IMR-90 (cell line): ENCODE data around the gene MICAL2. TPM values are rescaled to one million over a fixed set of nuclear protein-coding genes. Genes with fewer than 3 reads are reported as not detected.
A peak's percentile ranks its signal among the peaks of the same experiment; 100 is the strongest.

ENCODE experiments used
- ATAC-seq: fragments of 200-7000 bp; cut with Tn5 transposase; 2 replicates; pipeline ENCODE4 v1.9.1; 2020; ENCODE audit warnings: low read depth, mild to moderate bottlenecking, moderate library complexity
- BruUV-seq: library from RNA; stranded (reverse); fragments of 400-500 nt; replicated peaks from 2 replicates; lab custom pipeline; 2021; lab: Mats Ljungman, UMichigan
- CTCF ChIA-PET: fragments of 300-600 bp; formaldehyde crosslinking; extraction: SDS; loops from one replicate; lab custom pipeline; 2021; ENCODE audit warnings: antibody characterized with exemption; lab: Yijun Ruan, JAX
- POLR2A ChIA-PET: fragments of 300-600 bp; sonication (Branson Sonifier 250); formaldehyde crosslinking; loops from one replicate; lab custom pipeline; 2022; ENCODE audit warnings: antibody characterized with exemption; ENCODE audit not compliant: unreplicated experiment; lab: Charles Lee
- DNase-seq: peaks from one replicate; pipeline ENCODE4 v3.0.0; 2013
- H2AFZ ChIP-seq: replicated peaks from 2 replicates; pipeline ENCODE3; 2013; ENCODE audit warnings: low read length, mild to moderate bottlenecking; ENCODE audit not compliant: poor library complexity
- H2AK5ac ChIP-seq: 2 replicates; pipeline ENCODE4 v1.6.1; 2013; ENCODE audit warnings: low read depth, low read length, inconsistent platforms
- H2AK9ac ChIP-seq: replicated peaks from 2 replicates; pipeline ENCODE3; 2013; ENCODE audit warnings: mild to moderate bottlenecking, low read depth, low read length, moderate library complexity; ENCODE audit not compliant: poor library complexity
- H2BK120ac ChIP-seq: 2 replicates; pipeline ENCODE4 v1.6.1; 2013; ENCODE audit warnings: low read depth, low read length, inconsistent platforms
- H2BK15ac ChIP-seq: 3 replicates; pipeline ENCODE4 v1.6.1; 2013; ENCODE audit warnings: low read depth, low read length, inconsistent platforms
- H2BK20ac ChIP-seq: 2 replicates; pipeline ENCODE4 v1.6.1; 2013; ENCODE audit warnings: low read depth, mild to moderate bottlenecking, inconsistent platforms, low read length, moderate library complexity
- H2BK5ac ChIP-seq: 2 replicates; pipeline ENCODE4 v1.6.1; 2013; ENCODE audit warnings: mild to moderate bottlenecking, low read depth, low read length, inconsistent platforms; ENCODE audit not compliant: poor library complexity, severe bottlenecking
- H3K14ac ChIP-seq: replicated peaks from 2 replicates; pipeline ENCODE4 v1.6.1; 2013; ENCODE audit warnings: low read depth, low read length, inconsistent platforms
- H3K18ac ChIP-seq: 2 replicates; pipeline ENCODE4 v1.6.1; 2013; ENCODE audit warnings: low read depth, low read length, control low read depth
- H3K23ac ChIP-seq: 2 replicates; pipeline ENCODE4 v1.6.1; 2013; ENCODE audit warnings: low read depth, low read length, inconsistent platforms
- H3K27ac ChIP-seq: 2 replicates; pipeline ENCODE4 v1.5.1; 2013; ENCODE audit warnings: mild to moderate bottlenecking, control low read depth, low read length; ENCODE audit not compliant: insufficient read depth
- H3K27me3 ChIP-seq: 2 replicates; pipeline ENCODE4 v1.6.1; 2013; ENCODE audit warnings: low read length; ENCODE audit not compliant: control insufficient read depth, insufficient read depth
- H3K36me3 ChIP-seq: 2 replicates; pipeline ENCODE4 v1.6.1; 2013; ENCODE audit warnings: low read length, mixed read lengths; ENCODE audit not compliant: control insufficient read depth, insufficient read depth
- H3K4ac ChIP-seq: 2 replicates; pipeline ENCODE4 v1.6.1; 2013; ENCODE audit warnings: low read depth, low read length, inconsistent platforms
- H3K4me1 ChIP-seq: 2 replicates; pipeline ENCODE4 v1.6.1; 2013; ENCODE audit warnings: low read length, mixed read lengths; ENCODE audit not compliant: control insufficient read depth, insufficient read depth
- H3K4me2 ChIP-seq: 2 replicates; pipeline ENCODE4 v1.6.1; 2013; ENCODE audit warnings: low read depth, mild to moderate bottlenecking, control low read depth, low read length, moderate library complexity
- H3K4me3 ChIP-seq: 2 replicates; pipeline ENCODE4 v1.5.1; 2013; ENCODE audit warnings: low read depth, mild to moderate bottlenecking, control low read depth, low read length, moderate library complexity; ENCODE audit not compliant: insufficient read depth
- H3K56ac ChIP-seq: 2 replicates; pipeline ENCODE4 v1.6.1; 2013; ENCODE audit warnings: low read length, inconsistent platforms; ENCODE audit not compliant: insufficient read depth; ENCODE audit errors: extremely low read depth
- H3K79me1 ChIP-seq, 2 experiments: 2 replicates each; pipeline ENCODE4 v1.6.1; 2013; ENCODE audit warnings: low read length in 2 of 2, inconsistent platforms in 1 of 2, low read depth in 1 of 2
- H3K9ac ChIP-seq: 2 replicates; pipeline ENCODE4 v1.6.1; 2013; ENCODE audit warnings: low read depth, low read length, control low read depth
- H3K9me1 ChIP-seq: 2 replicates; pipeline ENCODE4 v1.6.1; 2013; ENCODE audit warnings: low read length, inconsistent platforms; ENCODE audit not compliant: insufficient read depth
- H3K9me3 ChIP-seq: 2 replicates; pipeline ENCODE4 v1.6.1; 2013; ENCODE audit warnings: low read length; ENCODE audit not compliant: control insufficient read depth, insufficient read depth
- H4K20me1 ChIP-seq: 2 replicates; pipeline ENCODE4 v1.6.1; 2013; ENCODE audit warnings: low read length, inconsistent platforms; ENCODE audit not compliant: insufficient read depth
- H4K5ac ChIP-seq: 2 replicates; pipeline ENCODE4 v1.6.1; 2013; ENCODE audit warnings: mild to moderate bottlenecking, low read depth, low read length, control low read depth
- H4K8ac ChIP-seq, 2 experiments: 2 replicates each; pipeline ENCODE4 v1.6.1; 2013; ENCODE audit warnings: low read depth in 2 of 2, low read length in 2 of 2, control low read depth in 1 of 2, inconsistent platforms in 1 of 2
- H4K91ac ChIP-seq: 2 replicates; pipeline ENCODE4 v1.6.1; 2013; ENCODE audit warnings: low read depth, low read length, inconsistent platforms; ENCODE audit not compliant: insufficient read depth
- BHLHE40 ChIP-seq: fragments of 150-350 bp; IDR thresholded peaks from 2 replicates; pipeline ENCODE4 v1.6.1; 2016; ENCODE audit warnings: mild to moderate bottlenecking, low read depth, low read length
- CHD1 ChIP-seq: IDR thresholded peaks from 2 replicates; pipeline ENCODE4 v1.6.1; 2012; ENCODE audit warnings: low read depth, low read length, improper control_type of control experiment
- CTCF ChIP-seq: conservative IDR thresholded peaks from 2 replicates; pipeline ENCODE4 v1.5.1; 2012; ENCODE audit warnings: mild to moderate bottlenecking, low read depth, low read length, improper control_type of control experiment
- ELK1 ChIP-seq: fragments of 150-350 bp; IDR thresholded peaks from 2 replicates; pipeline ENCODE4 v1.6.1; 2016; ENCODE audit warnings: low read depth, mild to moderate bottlenecking, low read length, moderate library complexity, borderline replicate concordance
- FOS ChIP-seq: fragments of 150-350 bp; IDR thresholded peaks from 2 replicates; pipeline ENCODE4 v1.6.1; 2016; ENCODE audit warnings: low read depth, low read length
- MXI1 ChIP-seq: IDR thresholded peaks from 2 replicates; pipeline ENCODE4 v1.6.1; 2012; ENCODE audit warnings: low read depth, mild to moderate bottlenecking, low read length, moderate library complexity, borderline replicate concordance
- RAD21 ChIP-seq: IDR thresholded peaks from 2 replicates; pipeline ENCODE4 v1.6.1; 2012; ENCODE audit warnings: low read length, improper control_type of control experiment
- RFX5 ChIP-seq: IDR thresholded peaks from 2 replicates; pipeline ENCODE4 v1.8.0; 2012; ENCODE audit warnings: low read depth, mild to moderate bottlenecking, low read length, moderate library complexity
- SMC3 ChIP-seq: fragments of 150-350 bp; IDR thresholded peaks from 2 replicates; pipeline ENCODE4 v1.6.1; 2016; ENCODE audit warnings: low read depth, mild to moderate bottlenecking, antibody characterized with exemption, low read length, moderate library complexity
- WGBS, 2 experiments: methylation state at CpG; one replicate each; pipeline versions ENCODE4 v1.1.5 to v1.1.7; 2013; ENCODE audit warnings: missing lambda C conversion rate in 2 of 2; ENCODE audit not compliant: insufficient read length in 1 of 2; ENCODE audit errors: extremely low coverage in 2 of 2; 5-methylcytosine and 5-hydroxymethylcytosine counted together
- dilution Hi-C: fragments of 300-500 bp; cut with HindIII; formaldehyde crosslinking; loops from one replicate; pipeline ENCODE4 v1.14.3; 2018; ENCODE audit warnings: low sequenced_read_pairs; ENCODE audit not compliant: unreplicated experiment
- in situ Hi-C: fragments of 300-500 bp; cut with MboI; formaldehyde crosslinking; loops from 3 replicates; pipeline ENCODE4 v1.14.3; 2019; ENCODE audit warnings: low sequenced_read_pairs, inconsistent platforms, mixed read lengths
- intact Hi-C: fragments of 100-400 bp; cut with micrococcal nuclease; formaldehyde crosslinking; loops from 2 replicates; pipeline ENCODE4 v1.10.0; 2022
- polyA plus RNA-seq, 3 experiments: library from polyadenylated mRNA; depleted of rRNA; stranded (reverse); fragments of >200 nt; gene quantifications; 2 replicates each; pipeline ENCODE4 v1.2.3, GENCODE V29; 2012; ENCODE audit warnings: low replicate concordance in 1 of 3
- total RNA-seq: library from RNA; depleted of rRNA; stranded (reverse); fragments of >200 nt; gene quantifications from 2 replicates; pipeline ENCODE4 v1.2.3, GENCODE V29; 2012

MICAL2 gene
- total and polyA plus RNA-seq, 2 of the 4 experiments (the other 2 are of a cell fraction) = 170 to 336 TPM

- no TSS peak for BruUV-seq
- ChIA-PET POLR2A (no interaction called here), CTCF (interaction anchor here (3.3 kb wide), 1 partner anchor 193 kb away, joined by 17 read pairs; no protein-coding TSS in a partner anchor)
- H3K18ac ChIP-seq = no peak overlapping the region
- no peaks in the 10 kb centered on the region for H3K9me3 ChIP-seq
- peak overlapping the region; percentile 87; the same call in 1 of the 2 replicates for H3K4ac ChIP-seq
- no peak overlapping the region for H3K4me2 ChIP-seq
- H3K4me1 ChIP-seq = peaks cover 13% of the 10 kb centered on the region
- peak overlapping the region; percentile 35 for H2BK20ac ChIP-seq
- peaks cover 15 to 30% of the 10 kb centered on the region in 2 experiments for H3K79me1 ChIP-seq
- in situ Hi-C loops = loop anchor here (5.0 to 25.0 kb wide), 3 partner anchors 233 to 1243 kb away; no protein-coding TSS in a partner anchor
- H3K9ac ChIP-seq = no peak overlapping the region
- ATAC-seq (no peak), DNase-seq (no peak)
- H3K27me3 ChIP-seq = no peaks in the 10 kb centered on the region
- H3K9me1 ChIP-seq = peaks cover 28% of the 10 kb centered on the region
- H2AK9ac ChIP-seq = peak overlapping the region; percentile 20
- WGBS, 2 experiments = 95% methylated on average over 2 of the region's 4 CpGs; no CpG with 5 or more reads in 1 of the 2 experiments
- H3K36me3 ChIP-seq = no peaks in the 10 kb centered on the region
- H2BK5ac ChIP-seq = peak overlapping the region; percentile 29
- no peak overlapping the region for H3K4me3 ChIP-seq
- H2AK5ac ChIP-seq = peak overlapping the region; percentile 96
- no peak overlapping the region; the same call in 1 of the 2 replicates for H3K27ac ChIP-seq
- dilution Hi-C loops = no loop called here
- H4K91ac ChIP-seq = peak overlapping the region; percentile 50
- H3K23ac ChIP-seq = peak overlapping the region; percentile 41; the same call in 1 of the 2 replicates
- H3K14ac ChIP-seq = peak overlapping the region; percentile 38; the same call in 1 of the 2 replicates
- no peak for TF ChIP-seq CHD1
- no peak for TF ChIP-seq SMC3
- no peak for TF ChIP-seq RAD21
- no peak for TF ChIP-seq CTCF
- TF ChIP-seq BHLHE40 = no peak
- TF ChIP-seq FOS = no peak
- no peak for TF ChIP-seq MXI1
- TF ChIP-seq RFX5 = no peak
- no peak for TF ChIP-seq ELK1
- H2AFZ ChIP-seq = no peak overlapping the region
- H4K8ac ChIP-seq = peak overlapping the region in 1 of 2 experiments; percentile 84; a peak in 3 of 4 replicates
- no peaks in the 10 kb centered on the region for H4K20me1 ChIP-seq
- intact Hi-C loops = loop anchor here (5.0 kb wide), 6 partner anchors 43 to 433 kb away; partner anchors contain the start of gene MICAL2
- H4K5ac ChIP-seq = no peak overlapping the region
- H2BK15ac ChIP-seq = peak overlapping the region; percentile 86; the same call in 1 of the 3 replicates
- H3K56ac ChIP-seq = no peak overlapping the region
- peak overlapping the region; percentile 91 for H2BK120ac ChIP-seq
Observed at GRCh38 chr11:12280199-12280837, 169.9 kb downstream of the MICAL2 start.
